ENCODE results near the gene PBLD. TPM values are rescaled to one million over a fixed set of nuclear protein-coding genes. Genes with fewer than 3 reads are reported as not detected.

The PBLD gene
- total and polyA plus RNA-seq, 10 donors, result 0.96 to 6.9 (median 2.7) TPM

- WGBS, 5 donors, result 85 to 95% (median 89%) methylated on average over 3 of the region's 3 CpGs
- intact Hi-C loops (cut with DNase I; ENCODE audit: low total_unique reads), result no loop called here
- TF ChIP-seq POLR2AphosphoS5 (IDR thresholded peaks at IDR 0.05) (no peak), POLR2A (IDR thresholded peaks at IDR 0.05) (no peak), CTCF (IDR thresholded peaks at IDR 0.05 in 8 of 11, conservative IDR thresholded peaks at IDR 0.05 in 3 of 11) (no peak)
- peaks cover 0 to under 1% (median 0%) of the 10 kb centered on the region in 6 donors for H3K4me1 ChIP-seq
- H3K27me3 ChIP-seq (replicated peaks in 1 of 7), result peaks cover 0 to 2% (median 0%) of the 10 kb centered on the region in 7 donors
- DNase-seq, result no peak
- H3K9me3 ChIP-seq, result no peaks in the 10 kb centered on the region
- H3K27ac ChIP-seq, result no peak overlapping the region
- H3K4me3 ChIP-seq, result no peak overlapping the region
- H3K36me3 ChIP-seq, result no peaks in the 10 kb centered on the region
Measured at GRCh38 chr10:68237173-68237572, 95.6 kb downstream of the PBLD start.

- Histone ChIP-seq H3K4me3 (no peak overlapping the region), H3K36me3 (no peaks in the 10 kb centered on the region), H3K27me3 (replicated peaks in 1 of 7) (peaks cover 0 to 18% (median 7%) of the 10 kb centered on the region in 7 donors), H3K4me1 (peaks cover 0 to 15% (median 12%) of the 10 kb centered on the region in 6 donors), H3K9me3 (no peaks in the 10 kb centered on the region), H3K27ac (no peak overlapping the region)
- no peak for DNase-seq
- intact Hi-C loops (cut with DNase I; ENCODE audit: low total_unique reads), result no loop called here
- TF ChIP-seq POLR2A (IDR thresholded peaks at IDR 0.05), result no peak
- TF ChIP-seq POLR2AphosphoS5 (IDR thresholded peaks at IDR 0.05), result no peak
- no peak for TF ChIP-seq CTCF (IDR thresholded peaks at IDR 0.05 in 8 of 11, conservative IDR thresholded peaks at IDR 0.05 in 3 of 11)
Measured at GRCh38 chr10:68235581-68235980, 97.1 kb downstream of the PBLD start.

GRCh38 chr10:68235111-68235510 lies 97.6 kb downstream of the PBLD start:
- 83 to 95% (median 93%) methylated on average over 2 of the region's 2 CpGs for WGBS, 5 donors
- H3K9me3 ChIP-seq, result no peaks in the 10 kb centered on the region
- no peak for DNase-seq
- no peak overlapping the region for H3K4me3 ChIP-seq
- H3K4me1 ChIP-seq, result peaks cover 0 to 16% (median 12%) of the 10 kb centered on the region in 6 donors
- peaks cover 0 to 23% (median 8%) of the 10 kb centered on the region in 7 donors for H3K27me3 ChIP-seq (replicated peaks in 1 of 7)
- intact Hi-C loops (cut with DNase I; ENCODE audit: low total_unique reads), result no loop called here
- no peak overlapping the region for H3K27ac ChIP-seq
- no peak for TF ChIP-seq POLR2A (IDR thresholded peaks at IDR 0.05)
- no peak for TF ChIP-seq CTCF (IDR thresholded peaks at IDR 0.05 in 8 of 11, conservative IDR thresholded peaks at IDR 0.05 in 3 of 11)
- no peak for TF ChIP-seq POLR2AphosphoS5 (IDR thresholded peaks at IDR 0.05)
- no peaks in the 10 kb centered on the region for H3K36me3 ChIP-seq

- Histone ChIP-seq H3K4me3 (no peak overlapping the region), H3K27ac (no peak overlapping the region), H3K27me3 (replicated peaks in 1 of 7) (peaks cover 0 to 39% (median 10%) of the 10 kb centered on the region in 7 donors), H3K36me3 (no peaks in the 10 kb centered on the region), H3K9me3 (no peaks in the 10 kb centered on the region), H3K4me1 (peaks cover 0 to 16% (median 12%) of the 10 kb centered on the region in 6 donors)
- WGBS, 5 donors, result 87 to 95% (median 89%) methylated on average over 3 of the region's 3 CpGs
- no peak for DNase-seq
- intact Hi-C loops (cut with DNase I; ENCODE audit: low total_unique reads), result no loop called here
- TF ChIP-seq POLR2A (IDR thresholded peaks at IDR 0.05) (no peak), POLR2AphosphoS5 (IDR thresholded peaks at IDR 0.05) (no peak), CTCF (IDR thresholded peaks at IDR 0.05 in 8 of 11, conservative IDR thresholded peaks at IDR 0.05 in 3 of 11) (no peak)
Measured at GRCh38 chr10:68233046-68233445, 99.7 kb downstream of the PBLD start.

Other genes starting within 250 kb of the PBLD start
- gene MYPN, start 223.4 kb downstream of the PBLD start, total RNA-seq, result under 1 TPM in 3 of 7 donors, not detected in 4; 0.06 to 0.94 (median 0.10) TPM
- gene MYPN, start 223.4 kb downstream of the PBLD start, polyA plus RNA-seq, result under 1 TPM in 2 of 3 donors, not detected in 1; 0.03 to 0.04 TPM
- gene ATOH7, start 100.8 kb downstream of the PBLD start, total RNA-seq, result not detected
- gene ATOH7, start 100.8 kb downstream of the PBLD start, polyA plus RNA-seq, result under 1 TPM; 0.04 to 0.10 (median 0.08) TPM
- 100 to 1,000 TPM in 3 of 7 donors, 10 to 100 TPM in 4; 43.2 to 109 (median 79.9) TPM for gene HNRNPH3, start 864 bp downstream of the PBLD start, total RNA-seq
- 100 to 1,000 TPM in 2 of 3 donors, 10 to 100 TPM in 1; 96.5 to 142 (median 112) TPM for gene HNRNPH3, start 864 bp downstream of the PBLD start, polyA plus RNA-seq
- gene RUFY2, start 74.3 kb upstream of the PBLD start, total RNA-seq, result 10 to 100 TPM; 17.6 to 33.1 (median 27.2) TPM
- gene RUFY2, start 74.3 kb upstream of the PBLD start, polyA plus RNA-seq, result 1 to 10 TPM; 4.5 to 6.6 (median 5.1) TPM
- gene DNA2, start 139.0 kb upstream of the PBLD start, total RNA-seq, result 10 to 100 TPM in 1 of 7 donors, 1 to 10 TPM in 6; 5.6 to 13.6 (median 7.4) TPM
- gene DNA2, start 139.0 kb upstream of the PBLD start, polyA plus RNA-seq, result 1 to 10 TPM; 1.4 to 2.9 (median 1.6) TPM
- 10 to 100 TPM; 13.1 to 24.0 (median 18.2) TPM for gene SLC25A16, start 194.6 kb upstream of the PBLD start, total RNA-seq
- gene SLC25A16, start 194.6 kb upstream of the PBLD start, polyA plus RNA-seq, result 1 to 10 TPM; 6.0 to 9.9 (median 6.3) TPM
- 1 to 10 TPM; 1.6 to 3.1 (median 2.5) TPM for gene TET1, start 227.4 kb upstream of the PBLD start, total RNA-seq
- gene TET1, start 227.4 kb upstream of the PBLD start, polyA plus RNA-seq, result under 1 TPM; 0.04 to 0.16 (median 0.15) TPM

All from spleen (tissue), 11 donors.